GM18858 (cell line): ENCODE results near the gene KAT7.
"Not testable (repeated sequence)": the region's sequence is repeated elsewhere in the genome, so short reads cannot be mapped to it uniquely, and the experiment has no call there.

Experiments
- ATAC-seq: cut with Tn5 transposase; IDR thresholded peaks from one replicate; pipeline ENCODE4 v1.9.1; 2021; ENCODE audit not compliant: unreplicated experiment

The KAT7 gene

GRCh38 chr17:49798182-49798581 is 9.7 kb downstream of the KAT7 start:
- ATAC-seq: no peak

DNA sequence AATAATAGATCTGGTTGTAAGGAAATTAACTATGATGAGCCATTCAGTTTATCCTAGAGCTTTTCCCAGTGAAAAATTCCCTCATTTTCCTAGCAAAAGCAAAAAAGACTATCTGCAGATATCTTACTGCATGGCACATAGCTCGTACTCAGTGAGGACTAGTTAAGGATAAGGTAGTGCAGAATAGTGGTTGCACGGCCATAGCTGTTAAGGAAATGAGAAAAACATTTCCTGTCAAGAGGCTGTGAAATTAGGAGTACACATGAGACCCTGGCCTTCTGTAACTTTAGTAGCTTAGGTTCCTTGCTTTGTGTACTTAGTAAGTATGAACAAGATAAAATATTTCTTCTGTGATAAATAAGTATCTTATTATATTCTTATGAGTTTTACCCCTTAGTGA is 10.3 kb downstream of the KAT7 start:
- no peak for ATAC-seq

DNA sequence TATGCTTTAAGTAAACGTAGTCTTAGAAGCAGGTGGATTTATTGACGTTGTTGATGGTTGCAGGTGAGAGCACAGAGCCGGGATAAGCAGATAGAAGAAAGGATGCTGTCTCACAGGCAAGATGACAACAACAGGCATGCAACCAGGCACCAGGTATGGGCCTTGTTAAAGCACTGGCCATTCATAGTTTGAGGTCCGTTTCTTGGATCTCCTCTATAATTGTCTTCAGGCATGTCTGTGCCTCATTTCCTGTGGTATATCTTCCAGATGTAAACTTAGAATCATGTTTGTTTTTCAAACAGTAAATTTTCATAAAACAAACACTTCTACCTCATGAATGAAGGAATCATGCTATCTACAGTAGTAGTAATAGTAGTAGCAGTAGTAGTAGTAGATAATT is 20.6 kb downstream of the KAT7 start:
- ATAC-seq: no peak

- ATAC-seq: no peak
These were observed 26.5 kb downstream of the KAT7 start for GRCh38 chr17:49814781-49815529.

DNA sequence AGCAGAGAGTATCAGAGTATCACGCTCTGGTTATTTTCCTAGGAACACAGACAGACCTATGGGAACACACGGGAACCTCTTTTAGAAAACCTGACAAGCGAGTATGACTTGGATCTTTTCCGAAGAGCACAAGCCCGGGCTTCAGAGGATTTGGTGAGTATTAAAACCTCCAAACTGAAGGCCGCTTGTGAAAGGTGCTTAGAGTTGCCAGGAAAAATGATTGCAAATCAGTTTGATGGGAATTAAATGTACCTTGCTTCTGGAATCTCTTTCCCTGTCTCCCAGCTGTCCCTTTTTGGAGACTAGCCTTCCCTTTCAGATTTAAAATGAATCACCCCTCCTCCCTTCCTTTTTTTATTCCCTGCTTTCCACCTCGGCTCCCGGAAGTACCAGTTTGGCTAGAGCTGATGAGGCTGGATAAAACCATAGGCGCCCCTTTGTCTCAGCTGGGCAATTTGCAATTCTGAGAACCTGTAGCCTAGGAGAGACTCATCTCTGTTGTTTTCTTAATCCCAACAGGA is 27.3 kb downstream of the KAT7 start:
- no peak for ATAC-seq

DNA sequence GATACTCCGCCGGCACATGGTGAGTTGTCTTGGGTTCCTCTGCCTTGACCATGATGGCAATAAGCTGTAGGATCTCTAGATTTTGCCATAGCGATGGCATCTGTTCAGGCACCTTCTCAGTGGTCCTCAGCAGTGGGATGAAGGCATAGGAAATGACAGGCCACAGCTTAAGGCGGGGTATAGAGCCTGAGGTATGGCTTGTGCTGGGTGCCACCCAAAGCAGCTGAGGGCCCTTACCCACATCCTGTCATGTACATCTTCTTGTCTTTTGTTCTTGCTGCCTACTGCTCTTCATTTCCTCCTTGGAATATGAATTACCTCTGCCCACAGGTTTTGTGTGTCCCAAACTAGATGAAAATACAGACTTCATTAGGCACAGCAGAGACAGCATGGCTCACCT is 29.5 kb downstream of the KAT7 start:
- no peak for ATAC-seq

DNA sequence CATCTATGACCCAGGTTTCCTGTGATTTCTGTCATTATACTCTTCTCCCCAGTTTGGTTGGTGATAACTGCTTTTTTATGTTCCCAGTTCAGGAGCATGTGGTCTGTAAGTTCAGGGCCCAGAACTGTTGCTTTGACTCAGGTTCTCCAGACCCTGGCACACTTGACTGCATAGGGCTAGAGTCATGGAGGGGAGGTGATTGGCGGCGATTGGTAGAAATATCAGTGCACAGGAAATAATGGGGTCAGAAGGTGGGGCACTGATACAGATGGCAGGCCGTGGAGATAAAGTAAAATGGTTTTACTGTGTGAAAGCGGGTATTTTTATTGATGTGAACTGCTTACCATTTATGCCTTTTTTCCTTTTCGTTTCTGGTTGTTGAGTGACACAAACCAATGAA is 30.7 kb downstream of the KAT7 start:
- ATAC-seq: no peak

GRCh38 chr17:49819651-49820050 is 31.2 kb downstream of the KAT7 start:
- no peak for ATAC-seq

DNA sequence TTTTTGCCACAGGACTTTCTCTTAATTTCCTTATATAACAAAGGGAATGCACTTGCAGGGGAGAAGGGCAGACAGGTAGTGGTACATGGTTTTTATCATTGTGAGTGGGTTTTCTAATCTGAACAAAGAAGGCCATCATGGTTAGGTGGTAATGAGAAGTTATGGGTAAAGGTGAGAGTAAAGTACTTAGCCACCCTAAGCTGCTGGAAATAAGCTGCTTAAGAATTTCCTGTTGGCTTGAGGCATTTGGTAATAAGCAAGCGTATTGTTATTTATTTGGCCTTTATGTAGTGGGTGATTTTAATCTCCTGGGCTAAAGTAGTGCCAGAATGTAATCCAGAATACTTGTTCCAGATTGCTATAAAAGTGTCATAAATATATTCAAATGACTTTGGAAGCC is 32.3 kb downstream of the KAT7 start:
- no peak for ATAC-seq

DNA sequence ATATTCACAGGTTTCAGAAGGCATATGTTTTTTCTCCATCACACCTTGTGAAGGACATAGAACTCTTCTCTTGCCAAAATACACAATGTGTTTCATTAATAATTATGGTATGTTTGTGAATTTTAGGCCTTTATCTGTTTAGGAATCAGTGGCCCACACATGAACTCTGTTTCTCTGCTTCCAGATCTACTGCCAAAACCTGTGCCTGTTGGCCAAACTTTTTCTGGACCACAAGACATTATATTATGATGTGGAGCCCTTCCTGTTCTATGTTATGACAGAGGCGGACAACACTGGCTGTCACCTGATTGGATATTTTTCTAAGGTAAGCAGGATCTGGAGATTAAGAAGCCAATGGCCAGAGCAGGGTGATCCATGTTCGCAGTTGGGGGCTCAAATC is 33.0 kb downstream of the KAT7 start:
- ATAC-seq: no peak

- ATAC-seq: no peak
These were observed 33.4 kb downstream of the KAT7 start for GRCh38 chr17:49821916-49822315.

DNA sequence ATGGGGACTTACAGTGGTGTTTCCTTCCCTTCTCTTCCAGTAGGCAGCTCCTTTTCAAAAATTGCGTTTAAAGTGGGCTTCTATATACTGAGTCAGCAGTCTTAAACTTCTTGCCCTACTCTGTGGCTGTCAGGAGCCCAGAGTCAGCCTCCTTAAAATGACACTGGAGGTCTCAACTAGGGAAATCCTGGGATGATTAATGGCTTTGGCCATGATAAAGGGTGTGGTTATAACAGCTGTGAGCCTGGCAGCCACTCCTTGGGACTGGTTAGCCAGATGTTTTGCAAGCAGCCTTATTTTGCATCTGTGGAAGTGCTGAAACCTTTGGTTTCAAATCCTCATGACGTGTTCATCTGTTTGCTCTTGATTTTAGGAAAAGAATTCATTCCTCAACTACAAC is 34.3 kb downstream of the KAT7 start:
- no peak for ATAC-seq

DNA sequence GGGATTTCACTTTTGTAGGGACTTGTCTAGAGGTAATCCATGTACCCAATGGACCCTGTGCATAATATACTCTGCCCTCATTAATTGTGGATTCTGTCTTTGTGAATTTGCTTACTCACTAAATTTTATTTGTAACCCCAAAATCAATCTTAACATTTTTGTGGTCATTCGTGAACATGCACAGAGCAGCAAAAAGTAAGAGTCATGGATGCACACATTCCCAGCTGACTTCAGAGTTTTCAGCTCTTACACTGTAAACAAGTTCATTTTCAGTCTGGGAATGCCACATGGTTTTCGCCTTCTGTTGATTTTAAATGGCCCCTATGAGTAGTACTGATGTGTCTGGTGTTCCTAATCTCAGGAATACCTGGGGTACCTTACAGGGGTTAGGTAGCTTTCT is 35.1 kb downstream of the KAT7 start:
- no peak for ATAC-seq

- ATAC-seq: no peak
These were observed 37.2 kb downstream of the KAT7 start for GRCh38 chr17:49825645-49826044.

- not testable (repeated sequence) for ATAC-seq
These were observed 39.8 kb downstream of the KAT7 start for GRCh38 chr17:49828325-49828724.

DNA sequence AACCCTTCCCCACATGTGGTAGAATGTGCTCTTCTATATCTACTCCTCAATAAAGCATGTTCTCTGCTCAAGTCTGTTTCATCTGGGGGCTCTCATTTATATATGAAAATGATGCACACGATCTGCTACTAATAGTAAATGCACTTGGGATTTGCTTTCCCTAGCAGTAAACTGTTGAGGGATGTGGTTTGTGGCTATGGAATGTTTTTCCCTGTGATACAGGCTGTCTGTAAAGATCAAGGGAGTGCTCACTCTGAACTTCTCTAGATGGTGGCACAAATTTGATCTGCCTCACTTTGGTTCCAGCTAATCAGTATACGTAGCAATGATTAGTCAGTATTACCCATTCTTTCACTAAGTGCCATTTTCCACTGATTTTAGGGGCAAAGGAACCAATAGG is 40.5 kb downstream of the KAT7 start:
- ATAC-seq: no peak

DNA sequence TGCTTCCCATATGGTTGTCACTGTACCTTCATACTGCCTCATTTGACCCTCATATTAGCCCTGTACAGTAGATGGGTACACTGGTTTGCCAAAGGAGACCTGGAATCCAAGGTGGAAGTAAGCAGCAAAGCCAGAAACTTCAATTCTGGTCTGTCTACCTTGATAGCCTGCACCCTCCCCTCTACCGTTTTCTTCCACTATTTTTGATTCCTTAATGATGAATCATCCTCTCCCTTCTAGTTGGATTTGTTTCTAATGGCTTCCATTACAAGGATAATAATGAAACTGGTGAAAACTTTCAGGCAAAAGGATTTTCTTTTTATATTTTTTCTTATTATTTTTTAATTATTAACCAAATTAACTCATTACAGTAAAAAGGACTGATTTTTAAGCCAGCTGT is 42.1 kb downstream of the KAT7 start:
- no peak for ATAC-seq

GRCh38 chr17:49832840-49833599 is 44.5 kb downstream of the KAT7 start:
- no peak for ATAC-seq

DNA sequence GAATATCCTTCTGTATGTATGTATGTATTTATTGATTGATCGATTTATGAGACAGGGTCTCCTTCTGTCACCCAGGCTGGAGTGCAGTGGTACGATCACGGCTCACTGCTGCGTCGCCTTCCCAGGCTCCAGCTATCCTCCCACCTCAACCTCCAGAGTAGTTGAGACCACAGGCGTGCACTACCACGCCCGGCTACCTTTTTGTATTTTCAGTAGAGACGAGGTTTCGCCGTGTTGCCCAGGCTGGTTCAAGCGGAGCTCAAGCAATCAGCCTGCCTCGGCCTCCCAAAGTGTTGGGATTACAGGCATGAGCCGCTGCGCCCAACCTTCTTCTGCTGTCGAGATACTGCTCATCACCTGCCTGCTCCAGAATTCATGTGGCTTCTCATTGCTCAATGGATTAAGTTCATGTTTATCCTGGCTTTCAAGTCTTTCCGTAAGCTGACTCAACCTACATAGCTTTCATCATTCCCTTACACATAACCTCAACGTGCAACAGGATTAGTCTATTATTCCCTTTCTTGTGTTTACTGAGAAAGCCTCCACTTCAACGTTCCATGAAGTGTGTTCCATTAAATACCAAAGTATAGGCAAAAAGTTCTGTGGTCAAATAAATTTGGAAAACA is 45.8 kb downstream of the KAT7 start:
- ATAC-seq: no peak

DNA sequence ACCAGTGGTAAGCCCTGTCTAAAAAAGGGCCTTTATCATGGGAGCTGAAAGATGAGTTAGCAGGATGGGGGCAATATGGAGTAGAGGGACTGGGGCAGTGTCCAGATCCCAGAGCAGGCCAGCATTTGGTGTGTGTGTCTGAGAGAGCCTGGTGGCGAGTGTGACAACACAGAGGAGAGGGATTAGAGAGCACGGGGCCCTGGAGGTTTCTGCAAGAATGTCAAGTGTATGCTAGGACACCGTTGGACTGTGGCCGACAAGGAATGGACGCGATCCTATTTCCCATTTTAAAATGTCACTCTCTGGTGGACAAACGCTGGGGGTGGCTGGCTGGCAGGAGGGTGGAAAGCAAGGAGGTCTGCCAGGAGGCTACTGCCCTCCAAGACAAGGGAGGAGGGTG is 47.0 kb downstream of the KAT7 start:
- ATAC-seq: no peak

DNA sequence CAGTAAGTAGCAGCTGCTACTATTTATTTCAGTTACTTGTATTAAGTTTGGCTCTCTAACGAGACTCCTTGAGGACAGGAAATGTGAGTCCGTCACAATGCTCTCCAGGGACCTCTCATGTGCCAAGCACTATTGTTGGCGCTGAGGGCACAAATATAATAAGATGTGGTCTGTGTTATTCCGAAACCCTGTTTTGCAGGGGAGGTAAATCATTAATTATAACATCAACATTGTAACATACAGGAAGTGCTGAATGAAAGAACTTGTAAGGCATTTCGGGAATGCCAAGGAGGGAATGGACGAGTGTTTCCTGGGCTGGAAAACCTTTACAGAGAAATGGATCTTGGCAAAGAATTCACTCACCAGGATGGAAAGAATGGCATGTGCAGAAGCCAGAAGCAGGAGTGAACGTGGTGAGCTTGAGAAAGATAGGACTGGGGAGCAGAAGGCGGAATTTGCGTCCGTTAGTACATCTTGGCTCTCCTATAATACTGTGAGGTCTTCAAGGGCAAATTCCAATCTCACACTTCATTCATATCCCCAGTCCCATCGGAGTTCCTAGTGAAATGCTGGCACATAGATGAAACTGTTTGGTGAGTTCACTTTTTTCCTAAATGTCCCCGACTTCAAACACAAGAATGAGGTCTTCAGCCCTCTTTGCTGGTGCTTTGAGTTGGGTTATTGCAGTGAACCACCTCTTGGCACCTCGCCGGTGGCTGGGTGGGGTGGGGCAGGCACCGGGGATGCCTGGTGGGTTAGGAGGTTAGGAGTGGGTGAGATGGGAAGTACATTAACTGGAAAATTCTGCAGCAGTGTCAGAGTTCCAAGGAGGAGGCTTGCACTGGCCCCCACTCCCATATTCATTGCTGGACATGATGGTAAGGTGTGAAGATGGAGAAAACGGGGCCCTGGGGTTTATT is 47.9 kb downstream of the KAT7 start:
- no peak for ATAC-seq
